Suprapubic skin (tissue), 4 donors: ENCODE results near the gene UNC45B. TPM values are rescaled to one million over a fixed set of nuclear protein-coding genes. Genes with fewer than 3 reads are reported as not detected.

Experiments
- DNase-seq, 2 donors: peaks; one replicate each; pipeline ENCODE4 v3.0.0-alpha.2; 2019; ENCODE audit warnings: low spot score in 2 of 2
- H3K27ac ChIP-seq: fragments of 200-600 bp; sonication (generic); one replicate; pipeline ENCODE4 v1.5.1; 2019
- H3K27me3 ChIP-seq: fragments of 200-600 bp; sonication (generic); one replicate; pipeline ENCODE4 v1.5.1; 2019
- H3K36me3 ChIP-seq: fragments of 200-600 bp; sonication (generic); one replicate; pipeline ENCODE4 v1.5.1; 2019
- H3K4me1 ChIP-seq: fragments of 200-600 bp; sonication (generic); one replicate; pipeline ENCODE4 v1.5.1; 2019
- H3K4me3 ChIP-seq: fragments of 200-600 bp; sonication (generic); one replicate; pipeline ENCODE4 v1.5.1; 2019; ENCODE audit warnings: mild to moderate bottlenecking
- H3K9me3 ChIP-seq: fragments of 200-600 bp; sonication (generic); one replicate; pipeline ENCODE4 v1.5.1; 2019
- CTCF ChIP-seq, 2 donors: fragments of 200-600 bp in 1 of 2; fragments of 450-650 bp in 1 of 2; sonication (generic) in 1 of 2; IDR thresholded peaks; one replicate each; pipeline ENCODE4 v1.5.1; 2016 to 2019; ENCODE audit warnings: antibody characterized with exemption in 2 of 2, mild to moderate bottlenecking in 1 of 2, moderate library complexity in 1 of 2
- EP300 ChIP-seq: sonication (generic); formaldehyde crosslinking; IDR thresholded peaks from one replicate; pipeline ENCODE4 v1.6.1; 2017; ENCODE audit warnings: antibody characterized with exemption
- POLR2A ChIP-seq, 2 donors: fragments of 450-650 bp; IDR thresholded peaks; one replicate each; pipeline ENCODE4 v1.6.1; 2017; ENCODE audit warnings: antibody characterized with exemption in 2 of 2, mild to moderate bottlenecking in 2 of 2, moderate library complexity in 2 of 2
- POLR2AphosphoS5 ChIP-seq, 3 donors: sonication (generic); formaldehyde crosslinking; IDR thresholded peaks; one replicate each; pipeline ENCODE4 v1.6.1; 2017; ENCODE audit warnings: antibody characterized with exemption in 3 of 3
- WGBS: methylation state at CpG from one replicate; pipeline ENCODE4 v1.1.5; 2018; 5-methylcytosine and 5-hydroxymethylcytosine counted together
- total RNA-seq, 4 donors: library from RNA; depleted of rRNA; stranded (reverse); fragments of >200 nt; gene quantifications; one replicate each; pipeline ENCODE4 v1.1.0, GENCODE V29; 2016

The UNC45B gene
- total RNA-seq, 4 donors from 2014 or later, result not detected

DNA sequence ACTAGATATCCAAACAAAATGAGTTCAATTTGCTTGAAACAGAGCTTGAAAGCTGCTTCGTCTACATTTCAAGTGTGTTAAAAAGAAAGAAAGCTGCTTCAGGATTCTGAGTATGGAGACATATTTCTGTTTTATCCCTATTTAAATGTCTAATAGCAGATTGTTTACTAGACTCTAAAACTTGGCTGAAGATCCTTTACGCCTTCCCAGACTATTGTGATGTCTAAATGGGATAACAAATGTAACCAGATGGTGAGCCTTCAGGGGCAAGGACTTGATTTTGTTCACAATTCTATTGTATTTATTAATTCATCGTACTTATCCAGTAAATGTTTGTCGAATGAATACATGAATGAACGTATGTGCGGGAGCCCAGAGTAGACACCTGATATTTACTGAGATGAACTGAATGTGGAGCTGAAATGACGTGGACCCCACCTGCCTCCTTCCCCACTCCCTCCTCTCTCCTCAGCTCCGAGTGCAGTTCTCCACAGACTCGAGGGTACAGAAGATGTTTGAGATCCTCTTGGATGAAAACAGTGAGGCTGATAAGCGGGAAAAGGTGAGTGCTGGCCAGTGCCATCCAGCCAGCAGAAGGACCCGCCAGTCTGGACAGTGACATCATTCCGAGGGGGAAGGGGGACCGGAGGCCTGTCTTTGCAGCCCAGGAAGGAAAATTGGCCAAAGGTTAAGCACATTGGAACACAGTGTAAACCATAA lies 5.0 kb downstream of the UNC45B start:
- Histone ChIP-seq H3K4me1 (no peaks in the 10 kb centered on the region), H3K36me3 (no peaks in the 10 kb centered on the region), H3K27ac (no peak overlapping the region), H3K27me3 (peaks cover 9% of the 10 kb centered on the region), H3K9me3 (no peaks in the 10 kb centered on the region), H3K4me3 (no peak overlapping the region)
- WGBS, result 68% methylated on average over 13 of the region's 13 CpGs
- TF ChIP-seq CTCF (IDR thresholded peaks at IDR 0.05) (no peak), EP300 (no peak), POLR2A (IDR thresholded peaks at IDR 0.05) (no peak), POLR2AphosphoS5 (IDR thresholded peaks at IDR 0.05) (no peak)
- no peak for DNase-seq

DNA sequence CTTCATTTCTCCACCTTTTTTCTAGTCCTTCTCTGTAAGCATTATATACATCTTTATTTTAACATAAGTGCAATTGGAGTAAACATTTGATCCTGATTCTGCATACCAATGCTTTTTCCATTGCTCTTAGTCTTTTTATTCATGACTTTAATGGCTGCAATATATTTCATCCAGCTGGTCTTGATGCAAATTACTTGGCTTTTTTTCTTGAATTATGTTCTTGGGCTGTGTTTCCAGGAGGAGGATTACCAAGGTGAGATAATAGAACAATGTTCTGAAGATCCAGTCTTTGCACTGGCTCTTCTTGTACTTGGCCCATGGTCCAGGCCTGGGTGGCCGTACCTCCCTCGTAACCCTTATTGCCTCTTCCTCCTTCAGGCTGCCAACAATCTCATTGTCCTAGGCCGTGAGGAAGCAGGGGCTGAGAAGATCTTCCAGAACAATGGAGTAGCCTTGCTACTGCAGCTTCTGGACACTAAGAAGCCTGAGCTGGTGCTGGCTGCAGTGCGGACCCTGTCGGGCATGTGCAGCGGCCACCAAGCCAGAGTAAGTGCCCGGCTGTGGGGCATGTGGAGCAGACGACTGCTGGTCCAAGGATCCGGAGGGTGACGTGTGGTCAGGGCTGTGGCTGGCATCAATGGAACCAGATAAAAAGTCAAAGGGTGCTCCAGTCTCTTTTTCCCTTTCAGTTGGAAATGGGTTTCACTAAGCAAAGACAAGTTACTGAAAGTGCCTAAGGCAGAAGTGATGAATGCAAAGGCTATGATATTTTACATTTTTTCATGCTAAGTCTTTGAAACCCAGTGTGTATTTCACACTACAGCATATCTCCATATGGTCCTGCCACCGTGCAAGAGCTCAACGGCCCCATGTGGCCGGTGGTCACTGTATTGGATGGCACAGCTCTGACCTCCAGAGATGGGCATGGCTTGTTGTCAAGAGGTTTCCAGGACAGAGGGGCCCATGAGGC lies 6.9 kb downstream of the UNC45B start:
- 86% methylated on average over 13 of the region's 13 CpGs for WGBS
- no peaks in the 10 kb centered on the region for H3K9me3 ChIP-seq
- TF ChIP-seq POLR2A (IDR thresholded peaks at IDR 0.05), result no peak
- no peak for TF ChIP-seq CTCF (IDR thresholded peaks at IDR 0.05)
- TF ChIP-seq POLR2AphosphoS5 (IDR thresholded peaks at IDR 0.05), result no peak
- no peak for TF ChIP-seq EP300
- no peaks in the 10 kb centered on the region for H3K36me3 ChIP-seq
- no peak overlapping the region for H3K4me3 ChIP-seq
- DNase-seq, result no peak
- H3K27me3 ChIP-seq, result no peaks in the 10 kb centered on the region
- H3K27ac ChIP-seq, result no peak overlapping the region
- no peaks in the 10 kb centered on the region for H3K4me1 ChIP-seq

- Histone ChIP-seq H3K4me1 (no peaks in the 10 kb centered on the region), H3K9me3 (no peaks in the 10 kb centered on the region), H3K36me3 (no peaks in the 10 kb centered on the region), H3K4me3 (no peak overlapping the region), H3K27ac (no peak overlapping the region), H3K27me3 (no peaks in the 10 kb centered on the region)
- 80% methylated on average over 7 of the region's 7 CpGs for WGBS
- no peak for DNase-seq
- TF ChIP-seq POLR2A (IDR thresholded peaks at IDR 0.05) (no peak), EP300 (no peak), POLR2AphosphoS5 (IDR thresholded peaks at IDR 0.05) (no peak), CTCF (IDR thresholded peaks at IDR 0.05) (no peak)
Observed at GRCh38 chr17:35155246-35155645, 7.6 kb downstream of the UNC45B start.

- Histone ChIP-seq H3K27me3 (peaks cover 10% of the 10 kb centered on the region), H3K9me3 (no peaks in the 10 kb centered on the region), H3K4me1 (no peaks in the 10 kb centered on the region), H3K27ac (no peak overlapping the region), H3K36me3 (no peaks in the 10 kb centered on the region), H3K4me3 (no peak overlapping the region)
- WGBS, result 65% methylated on average over 2 of the region's 2 CpGs
- TF ChIP-seq EP300, result no peak
- TF ChIP-seq POLR2A (IDR thresholded peaks at IDR 0.05), result no peak
- no peak for TF ChIP-seq POLR2AphosphoS5 (IDR thresholded peaks at IDR 0.05)
- no peak for TF ChIP-seq CTCF (IDR thresholded peaks at IDR 0.05)
- DNase-seq, result no peak
Observed at GRCh38 chr17:35159940-35160339, 12.3 kb downstream of the UNC45B start.
